Stimulated activated CD4-positive, alpha-beta T cell treated with anti-CD3 and anti-CD28 coated beads, TNF-alpha, amount 100 ng/mL, for 4 hours (primary cell): ENCODE results near the gene HMCN2.

ENCODE experiments used
- DNase-seq, 3 experiments: peaks; one replicate each; pipeline ENCODE4 v3.0.0-alpha.2; 2020; ENCODE audit warnings: low read depth in 3 of 3

Gene HMCN2

DNA sequence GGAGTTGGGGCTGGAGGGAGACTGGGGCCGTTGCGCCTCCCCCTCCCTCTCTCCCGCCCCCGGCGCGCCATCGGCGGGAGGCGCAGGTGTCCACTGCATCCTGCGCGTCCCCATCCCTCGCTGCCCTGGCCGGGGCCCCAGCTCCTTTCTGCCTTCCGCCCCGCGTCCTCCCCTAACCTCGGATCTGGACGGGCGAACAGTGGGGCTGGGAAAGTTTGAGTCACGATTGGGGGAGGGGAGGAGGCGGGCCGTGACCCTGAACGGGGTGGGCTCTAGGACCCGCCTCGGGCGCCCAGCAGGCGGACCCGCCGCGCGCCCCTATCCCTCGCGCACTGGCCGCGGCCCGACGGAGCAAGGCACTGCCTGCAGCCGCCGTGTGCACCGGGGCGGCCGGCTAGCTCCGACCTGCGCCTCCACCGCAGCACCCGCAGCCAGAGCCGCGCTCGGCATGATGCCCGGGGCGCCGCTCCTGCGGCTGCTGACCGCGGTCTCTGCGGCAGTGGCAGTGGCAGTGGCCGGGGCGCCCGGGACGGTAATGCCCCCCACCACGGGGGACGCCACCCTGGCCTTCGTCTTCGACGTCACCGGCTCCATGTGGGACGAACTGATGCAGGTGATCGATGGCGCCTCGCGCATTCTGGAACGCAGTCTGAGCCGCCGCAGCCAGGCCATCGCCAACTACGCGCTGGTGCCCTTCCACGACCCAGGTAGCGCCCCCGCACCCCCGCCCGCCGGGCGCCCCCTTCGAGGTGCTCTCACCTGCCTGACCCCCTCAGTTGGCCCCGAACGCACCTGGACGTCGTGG, at the start of gene HMCN2:
HMCN2 (plus strand) TSS at position 330 of the 805 bp plus-strand sequence; CDS start at position 449, 119 bp downstream.
- DNase-seq, result no peak

DNA sequence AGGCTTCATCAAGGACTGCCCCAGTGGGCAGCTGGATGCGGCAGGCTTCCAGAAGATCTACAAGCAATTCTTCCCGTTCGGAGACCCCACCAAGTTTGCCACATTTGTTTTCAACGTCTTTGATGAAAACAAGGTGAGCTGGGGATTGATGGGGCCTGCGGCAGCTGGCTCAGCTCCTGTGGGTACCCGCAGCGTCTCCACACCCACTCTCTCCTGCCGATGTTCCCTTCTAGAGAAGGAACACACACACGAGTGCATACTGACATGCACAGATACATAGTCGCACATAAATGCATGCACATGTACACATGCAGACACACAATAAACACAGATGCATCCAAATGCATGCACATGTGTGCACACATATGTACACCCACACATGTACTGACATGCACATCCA, 47.7 kb upstream of the HMCN2 start:
- DNase-seq, result no peak

GRCh38 chr9:130219661-130220096, 45.9 kb upstream of the HMCN2 start:
- DNase-seq, result no peak

DNA sequence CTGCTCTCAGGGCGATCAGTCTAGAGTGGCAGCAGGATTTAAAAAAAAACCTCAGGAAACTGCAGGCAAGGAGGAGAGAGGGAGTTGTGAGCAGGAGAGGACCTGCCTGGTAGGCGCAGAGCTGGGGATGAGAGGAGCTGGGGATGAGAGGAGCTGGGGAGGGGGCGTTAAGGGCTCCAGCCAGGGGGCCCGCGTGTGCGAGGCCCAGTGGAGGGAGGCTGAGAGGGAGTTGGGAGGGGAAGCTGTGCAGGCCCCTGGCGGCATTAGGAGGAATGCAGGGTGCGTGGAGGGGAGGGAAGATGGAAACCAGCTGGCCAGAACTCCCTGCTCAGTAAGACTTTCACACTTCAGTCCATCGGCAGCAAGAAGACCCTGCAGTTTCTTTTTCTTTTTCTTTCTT, 45.2 kb upstream of the HMCN2 start:
- no peak for DNase-seq

GRCh38 chr9:130222833-130223232, 42.7 kb upstream of the HMCN2 start:
- DNase-seq, result no peak

GRCh38 chr9:130225071-130225470, 40.5 kb upstream of the HMCN2 start:
- DNase-seq, result no peak

DNA sequence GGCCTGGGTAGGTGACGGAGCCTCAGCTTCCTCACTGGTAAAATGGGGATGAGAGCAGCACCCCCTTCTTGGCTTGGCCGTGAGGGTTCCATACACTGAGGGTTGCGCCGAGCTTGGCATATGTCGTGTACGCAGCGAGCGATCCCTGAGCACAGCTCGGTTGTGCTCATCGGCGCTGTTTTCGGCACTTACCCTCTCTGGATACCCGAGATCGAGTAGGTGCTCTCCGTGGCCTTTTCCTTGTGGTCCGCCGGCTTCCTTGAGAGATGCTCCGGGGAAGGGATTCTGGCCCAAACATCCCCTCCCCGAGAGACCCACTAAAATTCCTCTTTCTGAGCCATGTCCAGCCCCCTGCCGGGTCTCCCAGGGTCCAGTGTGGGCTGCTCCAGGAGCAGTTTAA, 40.0 kb upstream of the HMCN2 start:
- no peak for DNase-seq

DNA sequence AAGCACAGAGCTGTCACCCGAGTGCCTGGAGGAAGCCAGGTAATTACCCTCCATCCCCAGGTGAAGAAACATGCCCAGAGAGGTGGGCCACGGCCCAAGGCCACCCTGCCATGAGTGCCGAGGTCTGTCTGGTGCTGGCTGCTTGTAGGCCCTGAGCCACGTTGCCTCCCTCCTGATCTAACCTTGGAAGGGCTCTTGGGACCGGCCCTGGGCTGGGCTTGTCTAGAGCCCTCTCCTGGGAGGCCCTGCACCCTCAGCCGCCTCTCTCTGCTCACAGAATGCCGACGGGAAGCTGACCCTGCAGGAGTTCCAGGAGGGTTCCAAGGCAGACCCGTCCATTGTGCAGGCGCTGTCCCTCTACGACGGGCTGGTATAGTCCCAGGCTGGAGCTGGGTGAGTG, 39.4 kb upstream of the HMCN2 start:
- DNase-seq, result no peak

DNA sequence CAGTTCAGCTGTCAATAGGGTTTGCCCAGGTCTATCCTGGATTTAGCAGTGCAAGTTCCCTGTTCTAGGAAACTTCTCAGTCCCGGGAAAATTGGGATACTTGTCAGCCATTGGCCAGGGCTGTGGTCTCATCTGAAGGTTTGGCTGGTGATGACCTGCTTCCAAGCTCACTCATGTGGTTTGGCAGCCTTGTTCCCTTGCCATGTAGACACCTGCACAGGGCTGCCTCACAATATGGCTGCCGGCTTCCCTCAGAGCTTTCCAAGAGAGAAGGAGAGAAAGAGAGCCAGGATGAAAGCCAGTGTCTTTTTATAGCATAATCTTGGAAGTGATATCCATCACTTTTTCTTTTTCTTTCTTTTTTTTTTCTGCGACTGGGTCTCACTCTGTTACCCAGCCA, 37.7 kb upstream of the HMCN2 start:
- DNase-seq, result no peak

- DNase-seq, result no peak
Measured at GRCh38 chr9:130229759-130230158, 35.8 kb upstream of the HMCN2 start.

DNA sequence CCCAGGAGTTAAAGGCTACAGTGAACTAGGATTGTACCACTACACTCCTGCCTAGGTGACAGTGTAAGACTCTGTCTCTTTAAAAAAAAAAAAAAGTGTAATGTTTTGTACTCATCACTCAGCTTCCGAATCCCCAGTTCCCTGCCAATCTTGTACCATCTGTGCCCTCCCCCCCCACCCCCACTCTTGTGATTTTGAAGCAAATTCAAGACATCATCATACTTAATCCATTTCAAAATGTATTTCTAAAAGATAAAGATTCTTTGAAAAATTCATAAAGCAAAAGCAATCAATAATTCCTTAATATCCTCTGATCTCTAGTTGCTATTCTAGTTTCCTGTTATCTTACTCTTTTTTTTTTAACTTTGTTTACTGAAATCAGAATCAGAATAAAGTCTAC, 34.9 kb upstream of the HMCN2 start:
- DNase-seq, result no peak

DNA sequence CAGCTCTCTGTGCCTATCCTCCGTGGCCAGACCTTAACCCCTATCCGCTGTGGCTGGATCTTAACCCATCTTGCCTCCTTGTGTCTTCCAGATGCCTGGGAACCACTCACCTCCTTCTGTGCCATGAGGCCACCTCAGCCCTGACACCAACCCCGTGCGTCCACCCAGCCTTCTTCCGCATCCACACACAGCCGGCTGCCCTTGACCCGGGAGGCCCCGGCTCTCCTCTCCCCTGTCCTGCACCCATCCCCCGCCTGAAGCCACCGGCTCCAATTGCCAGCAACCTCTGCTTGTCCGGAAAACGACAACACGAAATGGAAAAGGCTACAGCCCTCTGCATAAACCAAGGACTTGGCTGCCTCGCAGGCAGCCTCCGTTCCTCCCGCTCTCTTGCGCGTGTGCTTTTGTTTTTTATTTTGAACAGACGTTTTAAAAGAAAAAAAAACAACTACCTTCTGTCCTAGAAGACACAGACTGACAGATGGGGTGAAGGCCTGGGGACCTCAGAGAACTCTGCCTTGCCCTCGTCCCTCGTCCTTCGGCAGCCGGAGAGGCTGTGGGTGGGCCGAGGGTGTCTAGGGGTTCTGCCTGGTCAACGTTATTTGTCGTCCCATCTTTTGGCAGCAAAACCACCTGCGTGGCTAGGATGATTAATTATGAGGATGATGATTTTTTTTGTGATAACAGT, 32.5 kb upstream of the HMCN2 start:
- no peak for DNase-seq

GRCh38 chr9:130233587-130233945, 32.0 kb upstream of the HMCN2 start:
- DNase-seq, result no peak

DNA sequence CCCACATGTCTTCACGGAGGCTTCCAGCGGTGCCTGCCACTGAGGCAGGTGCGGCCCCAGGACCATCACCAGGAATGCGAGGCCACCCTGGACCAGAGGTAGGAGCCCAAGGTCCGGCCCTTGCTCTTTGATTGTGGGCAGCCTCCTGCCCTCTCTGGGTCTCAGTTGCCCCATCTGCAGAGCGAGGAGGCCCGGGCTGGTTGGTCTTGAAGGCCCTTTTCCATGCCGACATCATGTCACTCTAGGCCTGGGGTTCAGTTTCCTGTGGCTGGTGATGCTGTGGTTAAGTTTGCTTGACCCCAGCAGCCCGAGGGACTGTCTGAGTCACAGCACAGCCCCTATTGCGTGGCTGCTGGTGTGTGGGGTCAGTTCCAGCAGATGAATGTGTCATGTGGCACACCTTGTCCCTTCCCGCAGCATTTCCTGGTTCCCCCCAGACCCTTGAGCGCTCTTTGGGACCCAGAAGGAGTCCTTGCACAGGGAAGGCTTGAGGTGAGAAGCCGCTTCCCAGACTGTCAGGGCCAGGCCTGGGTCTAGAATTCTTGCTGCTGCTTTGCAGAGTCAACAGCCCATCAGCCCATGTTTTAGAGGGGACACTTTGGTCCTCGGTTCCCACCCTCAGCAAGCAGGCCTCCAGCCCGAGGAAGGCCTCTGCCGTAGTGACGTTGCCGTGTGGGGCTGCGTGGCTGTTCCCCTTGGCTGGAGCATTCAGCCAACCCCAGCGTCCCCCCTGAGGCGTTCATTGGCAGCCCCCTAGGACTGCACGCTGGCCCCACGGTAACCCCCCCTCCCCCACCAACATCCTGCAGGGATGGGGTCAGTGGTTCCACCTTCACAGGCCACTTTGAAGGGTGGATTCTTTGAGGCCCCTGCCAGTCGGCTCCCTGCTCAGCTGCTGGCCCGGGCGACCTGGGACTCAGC, 31.0 kb upstream of the HMCN2 start:
- DNase-seq, result no peak

DNA sequence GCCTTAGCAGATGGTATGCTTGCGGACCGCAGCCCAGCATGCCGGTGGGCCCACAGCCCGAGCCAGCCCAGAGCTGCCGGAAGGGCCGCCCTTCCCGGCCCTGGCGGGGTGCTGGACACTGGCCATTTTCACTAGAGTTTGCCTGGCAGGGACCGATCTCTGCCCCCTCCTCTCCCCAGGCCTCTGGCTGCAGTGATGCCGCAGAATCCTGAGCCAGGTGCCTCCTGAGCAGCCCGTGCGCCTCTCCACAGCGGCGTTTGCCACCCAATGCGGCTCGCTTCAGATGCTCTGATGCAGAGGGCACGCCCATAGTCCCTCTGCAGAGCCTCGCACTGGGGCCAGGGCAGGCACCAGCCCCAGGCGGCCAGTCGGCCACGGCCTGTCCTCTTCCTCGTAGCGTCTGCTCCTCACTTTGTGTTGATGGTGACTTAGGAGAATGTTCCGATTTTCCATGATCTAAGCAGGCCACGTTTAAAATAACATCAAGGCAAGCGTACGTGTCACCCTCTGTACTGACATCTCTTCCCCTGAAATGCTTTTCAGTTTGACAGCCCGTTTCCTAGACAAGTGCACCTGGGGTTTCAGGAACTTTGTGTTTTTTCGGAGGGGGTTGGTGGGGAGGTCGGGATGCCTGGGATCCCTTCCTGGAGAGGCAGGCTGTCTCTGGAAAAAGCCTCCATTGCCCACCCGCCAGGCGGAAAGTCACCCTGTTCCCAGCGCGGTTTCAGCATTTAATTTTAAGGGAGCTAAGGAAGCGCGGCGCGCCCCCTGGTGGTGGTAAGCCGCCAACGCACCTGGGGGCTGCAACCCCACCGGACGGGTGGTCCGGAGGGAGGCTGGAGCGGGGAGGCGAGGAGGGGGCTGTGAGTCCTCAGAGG, 29.8 kb upstream of the HMCN2 start:
- peak; percentile 40 to 60 (median 44) for DNase-seq

DNA sequence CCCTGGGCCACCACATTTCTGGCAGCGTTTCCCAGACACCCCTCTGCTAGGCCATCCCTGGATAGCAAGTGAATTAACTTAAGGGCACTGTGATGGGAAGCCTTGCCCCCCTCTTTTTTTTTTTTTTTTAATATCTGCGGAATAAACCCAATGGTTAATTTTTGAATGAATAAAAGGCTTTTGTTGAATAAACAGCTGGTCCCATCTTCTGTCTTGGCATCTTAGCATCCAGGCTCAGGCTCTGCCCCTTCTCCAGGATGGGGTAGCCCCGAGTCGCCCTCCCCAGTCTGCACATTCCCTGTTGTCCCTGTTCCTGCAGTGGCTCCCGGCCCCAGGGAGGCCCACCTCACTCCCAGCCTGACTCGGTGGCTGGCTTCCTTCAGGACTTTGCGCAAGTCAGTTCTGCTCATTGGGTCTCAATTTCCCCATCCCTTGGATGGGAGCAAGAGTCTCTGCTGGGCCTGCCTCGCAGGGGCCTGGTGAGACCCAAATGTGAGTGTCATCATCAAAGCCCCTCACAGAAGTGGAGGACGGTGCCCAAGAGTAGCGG, 29.0 kb upstream of the HMCN2 start:
- DNase-seq, result no peak

DNA sequence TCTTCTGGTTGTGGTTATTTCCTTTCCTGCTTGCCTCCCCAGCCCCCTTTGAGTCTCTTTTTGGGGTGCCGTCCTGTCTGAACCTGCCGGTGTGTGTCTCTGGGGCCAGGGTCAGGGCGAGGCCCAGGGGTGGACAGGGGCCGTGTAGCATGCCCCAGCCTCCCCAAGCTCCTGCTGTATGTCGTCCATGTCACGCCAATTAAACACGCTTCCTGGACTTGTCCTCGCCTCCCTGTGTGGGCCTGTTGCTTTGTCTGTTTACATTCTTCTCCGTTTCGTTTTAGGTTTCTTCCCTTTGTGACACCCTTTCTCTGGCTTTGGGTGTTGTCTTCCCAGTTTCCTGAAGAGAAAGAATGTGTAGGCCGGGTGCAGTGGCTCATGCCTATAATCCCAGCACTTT, 28.5 kb upstream of the HMCN2 start:
- DNase-seq, result no peak

DNA sequence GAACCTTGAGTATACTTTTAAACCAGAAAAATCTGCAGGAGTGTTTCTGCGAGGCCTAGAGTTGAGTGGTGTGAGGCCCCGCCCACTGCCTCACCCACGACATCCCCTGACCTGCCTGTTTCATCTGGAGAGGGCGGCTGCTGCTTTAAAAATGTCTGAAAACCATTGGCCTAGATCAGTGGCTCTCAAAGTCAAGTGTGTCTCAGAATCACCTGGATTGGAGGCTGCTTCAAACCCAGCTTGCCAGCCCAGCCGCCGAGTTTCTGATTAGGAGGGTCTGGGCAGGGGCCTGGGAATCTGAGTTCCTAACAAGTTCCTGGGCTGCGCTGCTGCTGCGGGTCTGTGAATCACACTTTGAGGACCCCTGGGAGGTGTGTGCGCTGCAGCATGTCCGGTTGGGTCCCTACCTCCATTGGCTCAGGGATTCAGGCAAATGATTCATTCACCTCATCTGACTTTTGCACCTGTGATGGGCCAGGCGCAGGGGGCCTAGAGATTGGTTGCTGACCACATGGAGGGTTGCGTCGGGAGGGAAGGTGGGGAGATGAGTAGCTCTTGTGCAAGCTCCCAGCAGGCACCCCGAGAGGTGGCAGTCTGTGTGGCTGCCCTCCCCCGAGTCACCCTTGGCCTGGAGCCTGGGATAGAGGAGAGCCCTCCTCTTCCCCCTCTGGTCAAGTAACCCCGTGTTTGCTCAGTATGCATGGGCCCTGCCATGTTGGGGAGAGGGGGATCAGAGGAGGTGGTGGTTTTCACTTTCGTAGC, 27.6 kb upstream of the HMCN2 start:
- DNase-seq, result no peak

- no peak for DNase-seq
Measured at GRCh38 chr9:130239363-130239695, 26.2 kb upstream of the HMCN2 start.

GRCh38 chr9:130239741-130240241, 25.8 kb upstream of the HMCN2 start:
- peak; percentile 18 to 29 (median 27) for DNase-seq
